BJ (cell line): Measurements from ENCODE around the gene ZBTB24. TPM values are rescaled to one million over a fixed set of nuclear protein-coding genes. Genes with fewer than 3 reads are reported as not detected.

Source experiments
- CTCF ChIA-PET: fragments of 350-600 bp; formaldehyde crosslinking; extraction: SDS; loops from one replicate; lab custom pipeline; 2021; ENCODE audit warnings: antibody characterized with exemption, inconsistent platforms; lab: Yijun Ruan, JAX
- POLR2A ChIA-PET: fragments of 300-600 bp; sonication (Branson Sonifier 250); formaldehyde crosslinking; extraction: SDS; loops from one replicate; lab custom pipeline; 2021; ENCODE audit warnings: antibody characterized with exemption; lab: Charles Lee
- DNase-seq: peaks from one replicate; pipeline ENCODE4 v3.0.0-alpha.2; 2011; ENCODE audit warnings: low read depth
- H3K27me3 ChIP-seq: 2 replicates; pipeline ENCODE4 v1.6.0; 2011; ENCODE audit warnings: low read length; ENCODE audit not compliant: control insufficient read depth, insufficient read depth
- H3K36me3 ChIP-seq: 2 replicates; pipeline ENCODE4 v1.5.1; 2011; ENCODE audit warnings: low read length; ENCODE audit not compliant: control insufficient read depth, insufficient read depth
- H3K4me3 ChIP-seq: 2 replicates; pipeline ENCODE4 v1.5.1; 2011; ENCODE audit warnings: low read depth, mild to moderate bottlenecking, control low read depth, low read length
- polyA plus RNA-seq: library from polyadenylated mRNA; depleted of rRNA; stranded (reverse); fragments of >200 nt; gene quantifications from 2 replicates; pipeline ENCODE4 v1.2.3, GENCODE V29; 2011
- TF ChIP-seq, protein P1 (sequence below): IDR thresholded peaks from 2 replicates; pipeline ENCODE4 v1.5.1; 2011; ENCODE audit warnings: low read depth, mild to moderate bottlenecking, control low read depth, inconsistent platforms, low read length, moderate library complexity; ENCODE audit not compliant: insufficient read depth

The ZBTB24 gene
- polyA plus RNA-seq, 1 experiment: 3.0 TPM

DNA sequence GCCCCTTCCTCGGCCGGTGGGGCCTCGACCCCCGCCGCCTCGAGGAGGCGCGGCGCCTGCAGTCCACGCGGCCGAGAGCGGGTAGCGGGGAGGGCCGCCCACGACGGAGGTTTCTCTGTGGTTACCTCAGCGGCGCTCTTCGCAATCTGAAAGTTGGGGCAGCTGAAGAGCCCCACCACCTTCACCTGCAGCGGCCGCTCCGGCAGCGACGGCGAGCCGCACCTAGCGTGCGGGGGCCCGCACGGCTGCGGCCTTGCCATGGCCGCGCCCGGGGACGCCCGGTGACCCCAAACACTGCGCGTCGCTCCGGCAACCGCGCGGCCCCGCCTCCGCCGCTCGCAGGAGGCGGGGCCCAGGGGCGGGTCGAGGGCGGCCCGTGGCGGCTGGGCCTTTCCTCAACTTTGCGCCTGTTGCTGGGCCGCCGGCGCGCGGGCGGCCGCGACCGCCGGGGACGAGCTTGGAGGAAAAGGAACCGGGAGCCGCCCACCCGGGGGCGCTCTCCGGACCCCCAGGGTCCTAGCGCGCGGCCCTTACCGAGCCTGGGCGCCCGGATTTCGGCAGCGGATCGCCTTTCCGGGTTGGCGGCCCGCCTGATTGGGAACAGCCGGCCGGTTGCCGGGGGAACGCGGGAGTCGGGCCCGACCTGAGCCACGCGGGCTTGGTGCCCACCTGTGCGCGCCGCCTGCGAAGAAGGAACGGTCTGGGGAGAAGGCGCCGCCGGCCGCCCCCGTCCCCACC lies 42.5 kb downstream of the ZBTB24 start, which contains the start of the genes PPIL6 and SMPD2:
Gene PPIL6, minus strand, starts transcription at position 298 of the 738 bp plus-strand sequence. Its CDS starts 38 bp downstream, at position 260.
Gene SMPD2, plus strand, starts transcription at position 394 of the 738 bp plus-strand sequence. CDS start 398 bp downstream, outside the sequence.
- peak within 1 kb of the TSS; percentile 92 for H3K4me3 ChIP-seq
- peak; percentile 54 for DNase-seq
- ChIA-PET POLR2A (interaction anchor here (0.9 to 1.0 kb wide), 2 partner anchors 15 to 346 kb away, joined by 3 to 4 read pairs; partner anchors contain the start of genes MICAL1 and SESN1), CTCF (interaction anchor here (0.7 to 1.6 kb wide), 7 partner anchors 11 to 490 kb away, joined by 3 to 9 read pairs (median 3); no protein-coding TSS in a partner anchor)
- no peaks in the 10 kb centered on the region for H3K27me3 ChIP-seq
- TF ChIP-seq, protein P1, sequence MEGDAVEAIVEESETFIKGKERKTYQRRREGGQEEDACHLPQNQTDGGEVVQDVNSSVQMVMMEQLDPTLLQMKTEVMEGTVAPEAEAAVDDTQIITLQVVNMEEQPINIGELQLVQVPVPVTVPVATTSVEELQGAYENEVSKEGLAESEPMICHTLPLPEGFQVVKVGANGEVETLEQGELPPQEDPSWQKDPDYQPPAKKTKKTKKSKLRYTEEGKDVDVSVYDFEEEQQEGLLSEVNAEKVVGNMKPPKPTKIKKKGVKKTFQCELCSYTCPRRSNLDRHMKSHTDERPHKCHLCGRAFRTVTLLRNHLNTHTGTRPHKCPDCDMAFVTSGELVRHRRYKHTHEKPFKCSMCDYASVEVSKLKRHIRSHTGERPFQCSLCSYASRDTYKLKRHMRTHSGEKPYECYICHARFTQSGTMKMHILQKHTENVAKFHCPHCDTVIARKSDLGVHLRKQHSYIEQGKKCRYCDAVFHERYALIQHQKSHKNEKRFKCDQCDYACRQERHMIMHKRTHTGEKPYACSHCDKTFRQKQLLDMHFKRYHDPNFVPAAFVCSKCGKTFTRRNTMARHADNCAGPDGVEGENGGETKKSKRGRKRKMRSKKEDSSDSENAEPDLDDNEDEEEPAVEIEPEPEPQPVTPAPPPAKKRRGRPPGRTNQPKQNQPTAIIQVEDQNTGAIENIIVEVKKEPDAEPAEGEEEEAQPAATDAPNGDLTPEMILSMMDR: no peak
- peaks cover 20% of the 10 kb centered on the region for H3K36me3 ChIP-seq

DNA sequence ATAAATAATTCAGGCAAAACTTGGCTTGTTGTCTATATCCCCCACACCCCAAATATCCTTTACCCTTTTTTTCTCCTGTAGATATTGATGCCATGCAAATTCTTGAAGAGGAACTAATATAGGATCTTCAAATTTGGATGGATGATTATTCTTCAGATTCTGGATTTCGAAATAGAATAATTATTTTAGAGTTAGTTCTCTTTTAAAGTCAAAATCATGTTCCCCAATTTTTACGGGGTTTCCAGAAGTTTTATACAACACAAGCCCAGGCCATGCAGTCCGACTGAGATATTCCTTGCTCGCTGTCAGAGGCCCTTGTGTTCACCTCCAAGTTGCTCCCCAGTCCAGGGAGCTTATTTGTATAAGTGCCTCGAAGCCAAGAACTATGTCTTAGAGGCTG lies 47.0 kb downstream of the ZBTB24 start:
- TF ChIP-seq, protein P1: no peak
- ChIA-PET CTCF (no interaction called here), POLR2A (no interaction called here)
- H3K4me3 ChIP-seq: no peak overlapping the region
- no peaks in the 10 kb centered on the region; the same call in 1 of the 2 replicates for H3K27me3 ChIP-seq
- H3K36me3 ChIP-seq: no peaks in the 10 kb centered on the region
- DNase-seq: no peak

DNA sequence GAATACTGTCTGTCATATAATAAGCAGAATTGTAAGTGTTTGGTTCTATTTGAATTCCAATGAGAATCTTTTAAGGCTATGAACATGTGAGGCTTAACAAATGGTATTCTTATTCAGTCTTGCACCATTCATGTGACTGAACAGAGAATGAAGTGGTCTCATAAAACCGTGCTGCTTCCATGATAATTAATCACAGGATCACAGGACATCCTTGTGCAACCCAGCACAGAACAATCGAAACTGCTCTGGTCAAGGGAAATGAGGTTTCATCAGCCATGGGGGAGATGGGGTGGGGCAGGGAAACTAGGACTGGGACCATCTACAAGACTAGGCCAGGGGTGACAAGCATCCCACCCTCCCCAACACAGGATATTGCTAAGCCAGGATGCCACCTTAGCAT lies 48.6 kb downstream of the ZBTB24 start:
- peak; percentile 46 for DNase-seq
- TF ChIP-seq, protein P1: no peak
- no peak overlapping the region for H3K4me3 ChIP-seq
- CTCF ChIA-PET: interaction anchor here (1.1 kb wide), 1 partner anchor 52 kb away, joined by 5 read pairs; the partner anchor contains the start of gene CD164
- H3K36me3 ChIP-seq: no peaks in the 10 kb centered on the region
- POLR2A ChIA-PET: no interaction called here
- no peaks in the 10 kb centered on the region; the same call in 1 of the 2 replicates for H3K27me3 ChIP-seq

DNA sequence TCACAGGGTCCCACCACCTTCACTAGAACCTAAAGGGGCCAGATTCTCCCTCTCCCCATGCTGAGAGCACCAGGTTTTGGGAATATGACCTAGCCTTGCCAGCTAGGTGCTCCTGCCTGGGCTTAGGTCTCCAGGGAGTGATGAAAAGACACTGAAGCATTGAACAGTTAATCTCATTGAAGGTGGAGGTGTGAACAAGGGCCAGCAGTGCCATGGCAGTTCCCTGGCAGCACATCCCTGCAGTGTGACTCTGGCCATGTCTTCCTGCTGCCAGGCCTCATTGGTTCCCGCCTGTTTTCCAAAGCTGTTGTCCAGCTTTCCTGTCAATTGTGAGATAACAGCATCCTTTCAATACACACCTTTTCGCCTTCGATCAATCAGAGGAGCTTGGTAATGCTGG lies 53.5 kb downstream of the ZBTB24 start:
- H3K36me3 ChIP-seq: no peaks in the 10 kb centered on the region
- no peaks in the 10 kb centered on the region; the same call in 1 of the 2 replicates for H3K27me3 ChIP-seq
- POLR2A ChIA-PET: no interaction called here
- CTCF ChIA-PET: interaction anchor here (0.7 to 1.5 kb wide), 3 partner anchors 11 to 25 kb away, joined by 3 to 9 read pairs (median 3); partner anchors contain the start of genes PPIL6 and SMPD2
- no peak overlapping the region for H3K4me3 ChIP-seq
- TF ChIP-seq, protein P1: no peak
- DNase-seq: no peak

DNA sequence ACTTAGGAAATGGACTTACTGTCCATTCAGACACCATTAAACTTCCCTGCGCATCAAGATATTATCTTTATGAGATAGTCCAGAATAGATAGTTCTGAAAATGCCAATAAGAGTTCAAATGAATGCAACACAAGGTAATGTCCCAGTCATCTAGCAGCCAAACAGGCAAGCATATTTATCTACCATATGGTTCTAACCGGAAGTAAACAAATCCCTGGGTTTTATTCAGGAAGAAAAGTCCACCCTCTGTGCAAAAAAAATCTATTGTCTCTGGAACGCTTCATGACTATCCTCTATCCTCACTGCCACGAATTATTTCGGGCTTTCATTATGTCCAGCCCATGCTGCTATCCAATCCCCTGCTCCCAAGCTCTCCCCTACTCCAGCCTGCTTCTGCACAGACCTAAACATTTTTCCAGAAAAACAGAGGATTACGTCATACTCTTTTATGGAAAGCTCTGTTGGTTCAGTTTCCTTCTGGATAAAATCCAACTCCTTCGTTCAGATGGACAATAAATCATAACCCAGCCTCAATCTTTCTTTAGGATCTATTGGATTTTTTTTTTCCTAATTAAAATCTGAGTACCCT lies 54.0 kb downstream of the ZBTB24 start:
- CTCF ChIA-PET: interaction anchor here (0.6 to 1.5 kb wide), 3 partner anchors 12 to 29 kb away, joined by 3 to 9 read pairs (median 3); partner anchors contain the start of genes PPIL6 and SMPD2
- POLR2A ChIA-PET: no interaction called here

More for the DNA sequence above, 54.0 kb downstream of the ZBTB24 start:
- DNase-seq: peak; percentile 16
- Histone ChIP-seq H3K4me3 (no peak overlapping the region), H3K36me3 (no peaks in the 10 kb centered on the region), H3K27me3 (no peaks in the 10 kb centered on the region; the same call in 1 of the 2 replicates)
- TF ChIP-seq, protein P1: no peak
